Neural progenitor cell (in vitro differentiated cells): ENCODE results near the gene TMEM200C. TPM values are rescaled to one million over a fixed set of nuclear protein-coding genes. Genes with fewer than 3 reads are reported as not detected.

ENCODE experiments used
- DNase-seq: peaks from one replicate; pipeline ENCODE4 v3.0.0-alpha.2; 2016; ENCODE audit warnings: low spot score
- H2AFZ ChIP-seq: fragments of 200-600 bp; sonication (generic); replicated peaks from 2 replicates; pipeline ENCODE4 v1.6.1; 2016; ENCODE audit warnings: antibody characterized with exemption
- H3F3A ChIP-seq: fragments of 200-600 bp; sonication (generic); 2 replicates; pipeline ENCODE4 v1.6.1; 2016; ENCODE audit warnings: antibody characterized with exemption, low read depth
- H3K27ac ChIP-seq: fragments of 200-600 bp; sonication (generic); 2 replicates; pipeline ENCODE4 v1.5.1; 2016; ENCODE audit warnings: mild to moderate bottlenecking
- H3K27me3 ChIP-seq: fragments of 200-600 bp; sonication (generic); 2 replicates; pipeline ENCODE4 v1.6.1; 2016; ENCODE audit warnings: mild to moderate bottlenecking, moderate library complexity
- H3K36me3 ChIP-seq: fragments of 200-600 bp; sonication (generic); 2 replicates; pipeline ENCODE4 v1.5.1; 2016
- H3K4me1 ChIP-seq: fragments of 200-600 bp; sonication (generic); 2 replicates; pipeline ENCODE4 v1.6.1; 2016; ENCODE audit warnings: mixed run types
- H3K4me2 ChIP-seq: fragments of 200-600 bp; sonication (generic); 2 replicates; pipeline ENCODE4 v1.6.1; 2016
- H3K4me3 ChIP-seq: fragments of 200-600 bp; sonication (generic); 2 replicates; pipeline ENCODE4 v1.5.1; 2016
- H3K79me2 ChIP-seq: fragments of 200-600 bp; sonication (generic); 2 replicates; pipeline ENCODE4 v1.6.1; 2016; ENCODE audit warnings: low read depth
- H3K9ac ChIP-seq: fragments of 200-600 bp; sonication (generic); 2 replicates; pipeline ENCODE4 v1.6.1; 2016
- H3K9me3 ChIP-seq: fragments of 200-600 bp; sonication (generic); 2 replicates; pipeline ENCODE4 v1.5.1; 2016; ENCODE audit warnings: low read depth
- H4K20me1 ChIP-seq: fragments of 200-600 bp; sonication (generic); 2 replicates; pipeline ENCODE4 v1.6.1; 2016; ENCODE audit warnings: low read depth
- H3K27ac Mint-ChIP-seq: 3 replicates; pipeline ENCODE4 v1.8.0; 2021; ENCODE audit warnings: mixed read lengths
- H3K27me3 Mint-ChIP-seq: 2 replicates; pipeline ENCODE4 v1.8.0; 2022; ENCODE audit warnings: low read depth, mild to moderate bottlenecking, inconsistent platforms, moderate library complexity, mixed read lengths; ENCODE audit not compliant: insufficient read depth
- H3K36me3 Mint-ChIP-seq: 3 replicates; pipeline ENCODE4 v1.8.0; 2021; ENCODE audit warnings: mixed read lengths
- H3K4me1 Mint-ChIP-seq: 3 replicates; pipeline ENCODE4 v1.8.0; 2021; ENCODE audit warnings: mixed read lengths
- H3K4me3 Mint-ChIP-seq: 3 replicates; pipeline ENCODE4 v1.8.0; 2021; ENCODE audit warnings: mild to moderate bottlenecking, moderate library complexity, mixed read lengths
- H3K9me3 Mint-ChIP-seq: 3 replicates; pipeline ENCODE4 v1.8.0; 2020; ENCODE audit warnings: mixed read lengths
- EZH2 ChIP-seq: fragments of 200-600 bp; sonication (generic); IDR thresholded peaks from 2 replicates; pipeline ENCODE4 v1.6.1; 2017; ENCODE audit warnings: antibody characterized with exemption, mild to moderate bottlenecking, moderate library complexity
- EZH2phosphoT487 ChIP-seq: fragments of 200-600 bp; sonication (generic); IDR thresholded peaks from 2 replicates; pipeline ENCODE4 v1.6.1; 2017; ENCODE audit warnings: antibody characterized with exemption
- total RNA-seq: library from RNA; depleted of rRNA; stranded (reverse); fragments of >200 nt; gene quantifications from 2 replicates; pipeline ENCODE4 v1.2.3, GENCODE V29; 2015; ENCODE audit warnings: low replicate concordance
- TF ChIP-seq, protein P1 (sequence below): fragments of 200-600 bp; sonication (generic); IDR thresholded peaks from 2 replicates; pipeline ENCODE4 v1.5.1; 2017; ENCODE audit warnings: antibody characterized with exemption, mild to moderate bottlenecking

Gene TMEM200C
- total RNA-seq, 1 donor from 2014 or later = 1.4 TPM

GRCh38 chr18:5942591-5942990, 47.3 kb upstream of the TMEM200C start:
- H3K4me3 ChIP-seq = peak overlapping the region; percentile 5
- no peaks in the 10 kb centered on the region for H3K9me3 Mint-ChIP-seq
- peak overlapping the region; percentile 78 for H2AFZ ChIP-seq
- peaks cover 3% of the 10 kb centered on the region for H3K36me3 Mint-ChIP-seq
- H3K4me3 Mint-ChIP-seq = no peak overlapping the region
- H3K27ac Mint-ChIP-seq = no peak overlapping the region
- H3K4me2 ChIP-seq = peak overlapping the region; percentile 62
- H3K27ac ChIP-seq = no peak overlapping the region
- no peak for DNase-seq
- TF ChIP-seq EZH2 (no peak), EZH2phosphoT487 (no peak)
- TF ChIP-seq, protein P1, sequence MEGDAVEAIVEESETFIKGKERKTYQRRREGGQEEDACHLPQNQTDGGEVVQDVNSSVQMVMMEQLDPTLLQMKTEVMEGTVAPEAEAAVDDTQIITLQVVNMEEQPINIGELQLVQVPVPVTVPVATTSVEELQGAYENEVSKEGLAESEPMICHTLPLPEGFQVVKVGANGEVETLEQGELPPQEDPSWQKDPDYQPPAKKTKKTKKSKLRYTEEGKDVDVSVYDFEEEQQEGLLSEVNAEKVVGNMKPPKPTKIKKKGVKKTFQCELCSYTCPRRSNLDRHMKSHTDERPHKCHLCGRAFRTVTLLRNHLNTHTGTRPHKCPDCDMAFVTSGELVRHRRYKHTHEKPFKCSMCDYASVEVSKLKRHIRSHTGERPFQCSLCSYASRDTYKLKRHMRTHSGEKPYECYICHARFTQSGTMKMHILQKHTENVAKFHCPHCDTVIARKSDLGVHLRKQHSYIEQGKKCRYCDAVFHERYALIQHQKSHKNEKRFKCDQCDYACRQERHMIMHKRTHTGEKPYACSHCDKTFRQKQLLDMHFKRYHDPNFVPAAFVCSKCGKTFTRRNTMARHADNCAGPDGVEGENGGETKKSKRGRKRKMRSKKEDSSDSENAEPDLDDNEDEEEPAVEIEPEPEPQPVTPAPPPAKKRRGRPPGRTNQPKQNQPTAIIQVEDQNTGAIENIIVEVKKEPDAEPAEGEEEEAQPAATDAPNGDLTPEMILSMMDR = no peak
- H3K4me1 Mint-ChIP-seq = peaks cover 33% of the 10 kb centered on the region
- peaks cover 5% of the 10 kb centered on the region for H3K27me3 Mint-ChIP-seq
- H4K20me1 ChIP-seq = no peaks in the 10 kb centered on the region
- H3K9ac ChIP-seq = no peak overlapping the region
- no peaks in the 10 kb centered on the region for H3K9me3 ChIP-seq
- peaks cover 13% of the 10 kb centered on the region for H3F3A ChIP-seq
- no peaks in the 10 kb centered on the region for H3K27me3 ChIP-seq
- H3K4me1 ChIP-seq = peaks cover 16% of the 10 kb centered on the region
- H3K79me2 ChIP-seq = no peaks in the 10 kb centered on the region
- H3K36me3 ChIP-seq = no peaks in the 10 kb centered on the region

DNA sequence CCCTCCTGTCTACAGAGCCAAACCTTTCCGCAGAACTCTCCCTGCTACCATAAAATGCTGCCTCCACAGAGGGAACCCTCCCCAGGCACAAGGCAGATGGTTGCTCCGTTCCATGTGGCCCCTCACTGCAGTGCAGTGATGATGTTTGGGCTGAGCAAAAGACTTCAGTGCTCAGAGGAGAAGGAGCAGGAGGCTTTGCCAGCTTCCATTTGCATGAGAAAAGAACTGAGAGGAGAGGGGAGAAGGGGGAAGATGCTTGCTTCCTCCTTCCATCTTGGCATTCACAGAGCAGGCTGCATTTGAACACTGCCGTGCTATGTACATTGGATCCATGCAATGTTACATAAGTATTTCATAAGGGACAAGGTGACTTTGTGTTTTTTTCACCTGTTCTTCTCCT, 46.6 kb upstream of the TMEM200C start:
- Histone ChIP-seq H3K9ac (no peak overlapping the region), H3K9me3 (no peaks in the 10 kb centered on the region), H3K4me1 (peaks cover 21% of the 10 kb centered on the region), H3K27me3 (no peaks in the 10 kb centered on the region), H3K4me3 (peak overlapping the region; percentile 5), H2AFZ (peak overlapping the region; percentile 78), H3K27ac (no peak overlapping the region), H3K79me2 (no peaks in the 10 kb centered on the region), H3F3A (peaks cover 13% of the 10 kb centered on the region), H3K4me2 (peak overlapping the region; percentile 62), H3K36me3 (no peaks in the 10 kb centered on the region), H4K20me1 (no peaks in the 10 kb centered on the region)
- TF ChIP-seq EZH2phosphoT487 = no peak
- no peak for TF ChIP-seq EZH2
- TF ChIP-seq, protein P1 = no peak
- peaks cover 40% of the 10 kb centered on the region for H3K4me1 Mint-ChIP-seq
- H3K4me3 Mint-ChIP-seq = peak overlapping the region; percentile 27
- peak; percentile 50 for DNase-seq
- H3K27me3 Mint-ChIP-seq = peaks cover 5% of the 10 kb centered on the region
- peak overlapping the region; percentile 83 for H3K27ac Mint-ChIP-seq
- no peaks in the 10 kb centered on the region for H3K9me3 Mint-ChIP-seq
- peaks cover 3% of the 10 kb centered on the region for H3K36me3 Mint-ChIP-seq

GRCh38 chr18:5939801-5940667, 44.7 kb upstream of the TMEM200C start:
- H3K27me3 Mint-ChIP-seq = peaks cover 5% of the 10 kb centered on the region
- TF ChIP-seq EZH2phosphoT487 (no peak), EZH2 (no peak)
- TF ChIP-seq, protein P1 = no peak
- no peak for DNase-seq
- H3K4me1 Mint-ChIP-seq = peaks cover 46% of the 10 kb centered on the region
- Histone ChIP-seq H2AFZ (no peak overlapping the region), H3K79me2 (no peaks in the 10 kb centered on the region), H3K27me3 (no peaks in the 10 kb centered on the region), H3K4me1 (peaks cover 27% of the 10 kb centered on the region), H3K4me2 (no peak overlapping the region), H3K36me3 (no peaks in the 10 kb centered on the region), H4K20me1 (no peaks in the 10 kb centered on the region), H3K9me3 (no peaks in the 10 kb centered on the region), H3K4me3 (no peak overlapping the region), H3K9ac (no peak overlapping the region), H3K27ac (no peak overlapping the region), H3F3A (peaks cover 13% of the 10 kb centered on the region)
- H3K4me3 Mint-ChIP-seq = no peak overlapping the region
- H3K36me3 Mint-ChIP-seq = peaks cover 3% of the 10 kb centered on the region
- H3K9me3 Mint-ChIP-seq = no peaks in the 10 kb centered on the region
- H3K27ac Mint-ChIP-seq = no peak overlapping the region
